K562 (cell line): ENCODE results near the gene TPO. TPM values are rescaled to one million over a fixed set of nuclear protein-coding genes. Genes with fewer than 3 reads are reported as not detected.
"Not testable (repeated sequence)": the region's sequence is repeated elsewhere in the genome, so short reads cannot be mapped to it uniquely, and the experiment has no call there.

Source experiments
- ATAC-seq: fragments of 200-7000 bp; cut with Tn5 transposase; 3 replicates; pipeline ENCODE4 v1.9.1; 2020; ENCODE audit warnings: moderate library complexity
- BruUV-seq: library from RNA; stranded (reverse); fragments of 400-500 nt; replicated peaks from 2 replicates; lab custom pipeline; 2021; lab: Mats Ljungman, UMichigan
- CTCF ChIA-PET: fragments of 300-600 bp; formaldehyde crosslinking; extraction: SDS; loops from one replicate; lab custom pipeline; 2021; ENCODE audit warnings: low intra/inter-chr PET ratio; lab: Yijun Ruan, JAX
- POLR2A ChIA-PET: fragments of 300-600, 350-650 bp; sonication (Branson Sonifier 250); formaldehyde crosslinking; extraction: SDS; loops from one replicate; lab custom pipeline; 2021; ENCODE audit warnings: antibody characterized with exemption, inconsistent platforms; lab: Yijun Ruan, JAX
- DNase-seq, 4 experiments: peaks; one replicate each; pipeline versions ENCODE4 v3.0.0 to v3.0.0-alpha.2; 2011 to 2018; ENCODE audit warnings: low spot score in 3 of 4, mixed read lengths in 3 of 4; ENCODE audit errors: extremely low read depth in 1 of 4
- FAIRE-seq: peaks from 2 replicates; lab custom pipeline; 2011; peaks lifted over from hg19 to GRCh38; lab: Jason Lieb, UNC
- H2AFZ ChIP-seq: 2 replicates; pipeline ENCODE4 v1.6.0; 2011; ENCODE audit warnings: low read depth, low read length, control low read depth, inconsistent platforms
- H3K27ac ChIP-seq: fragments of 200-600 bp; 3 replicates; pipeline ENCODE4 v1.8.0; 2011; ENCODE audit warnings: low read depth, mild to moderate bottlenecking, control low read depth, inconsistent platforms, low read length, moderate library complexity, mixed read lengths; ENCODE audit errors: extremely low read depth
- H3K27me3 ChIP-seq, 2 experiments: fragments of 300-600 bp in 1 of 2; 2 replicates in 1 of 2; 3 replicates in 1 of 2; pipeline versions ENCODE4 v1.6.0 to v1.8.0; 2011; ENCODE audit warnings: inconsistent platforms in 2 of 2, low read length in 2 of 2, mild to moderate bottlenecking in 1 of 2, mixed read lengths in 1 of 2, moderate library complexity in 1 of 2; ENCODE audit not compliant: control insufficient read depth in 2 of 2, insufficient read depth in 2 of 2
- H3K36me3 ChIP-seq: fragments of 300-600 bp; 3 replicates; pipeline ENCODE4 v1.8.0; 2011; ENCODE audit warnings: mild to moderate bottlenecking, low read length, inconsistent platforms; ENCODE audit not compliant: control insufficient read depth, insufficient read depth
- H3K4me1 ChIP-seq, 2 experiments: fragments of 200-600 bp in 1 of 2; replicated peaks in 1 of 2; 2 replicates in 1 of 2; 3 replicates in 1 of 2; pipeline versions ENCODE4 v1.5.1 to v1.8.0; 2011; ENCODE audit warnings: inconsistent platforms in 2 of 2, low read length in 2 of 2, mild to moderate bottlenecking in 1 of 2, mixed read lengths in 1 of 2, moderate library complexity in 1 of 2; ENCODE audit not compliant: control insufficient read depth in 2 of 2, insufficient read depth in 2 of 2
- H3K4me2 ChIP-seq: 2 replicates; pipeline ENCODE4 v1.6.1; 2011; ENCODE audit warnings: low read length, control low read depth, inconsistent platforms, mixed read lengths; ENCODE audit not compliant: insufficient read depth
- H3K4me3 ChIP-seq: fragments of 200-600 bp; sonication (generic), shearing (Covaris generic); 2 replicates; pipeline ENCODE4 v1.5.1; 2016; ENCODE audit warnings: control low read depth, inconsistent platforms
- H3K79me2 ChIP-seq: fragments of 200-600 bp; 3 replicates; pipeline ENCODE4 v1.8.0; 2011; ENCODE audit warnings: low read length, inconsistent platforms; ENCODE audit not compliant: control insufficient read depth, insufficient read depth
- H3K9ac ChIP-seq, 2 experiments: 2 replicates each; pipeline versions ENCODE4 v1.6.0 to v1.6.1; 2011; ENCODE audit warnings: low read depth in 2 of 2, low read length in 2 of 2, control low read depth in 1 of 2, inconsistent platforms in 1 of 2, mild to moderate bottlenecking in 1 of 2, mixed read lengths in 1 of 2; ENCODE audit not compliant: insufficient read depth in 1 of 2
- H3K9me1 ChIP-seq: one replicate; pipeline ENCODE4 v1.6.0; 2011; ENCODE audit warnings: inconsistent platforms, mild to moderate bottlenecking, low read length, moderate library complexity; ENCODE audit not compliant: control insufficient read depth, insufficient read depth
- H3K9me3 ChIP-seq: replicated peaks from 2 replicates; pipeline ENCODE4 v1.5.1; 2011; ENCODE audit warnings: low read depth, low read length, inconsistent platforms; ENCODE audit not compliant: control insufficient read depth, insufficient read depth
- H4K20me1 ChIP-seq: replicated peaks from 2 replicates; pipeline ENCODE4 v1.6.1; 2011; ENCODE audit warnings: low read length, inconsistent platforms, mixed read lengths; ENCODE audit not compliant: control insufficient read depth, insufficient read depth
- ZNF146 ChIP-seq: IDR thresholded peaks from one replicate; pipeline ENCODE4 v1.6.1; 2018; ENCODE audit warnings: missing compliant biosample characterization; ENCODE audit not compliant: unreplicated experiment
- ZNF766 ChIP-seq: fragments of 200-800 bp; sonication (Bioruptor generic); conservative IDR thresholded peaks from 2 replicates; pipeline ENCODE4 v1.6.1; 2016; ENCODE audit warnings: missing genetic modification characterization, missing compliant biosample characterization
- WGBS: fragments of 100-300 bp; shearing (Covaris generic); methylation state at CpG from one replicate; pipeline ENCODE4 v1.1.6; 2016; ENCODE audit warnings: low coverage, mixed read lengths; ENCODE audit not compliant: insufficient coverage; ENCODE audit errors: missing lambda C conversion rate; 5-methylcytosine and 5-hydroxymethylcytosine counted together
- in situ Hi-C: fragments of 300-500 bp; cut with MboI; formaldehyde crosslinking; loops from 4 replicates; pipeline ENCODE4 v1.15.0; 2018; ENCODE audit warnings: inconsistent platforms, mixed read lengths
- intact Hi-C: fragments of 100-400 bp; cut with micrococcal nuclease; formaldehyde crosslinking; loops from 2 replicates; pipeline ENCODE4 v1.14.2; 2022
- polyA plus RNA-seq, 8 experiments: library from polyadenylated mRNA; depleted of rRNA in 4 of 8; stranded (reverse) in 5 of 8; unstranded in 3 of 8; fragments of >200 nt; fragmentation: Nextera tagmentation in 2 of 8; fragmentation: Illumina TruSeq in 1 of 8; extraction: Ambion mirVana in 2 of 8; extraction: Trizol in 1 of 8; gene quantifications; 2 replicates each; pipeline versions ENCODE4 v1.2.1 to v1.2.3, GENCODE V29; 2011 to 2014; ENCODE audit warnings: inconsistent platforms in 1 of 8, missing spikeins in 1 of 8
- total RNA-seq, 7 experiments: library from RNA; depleted of rRNA in 6 of 7; stranded (reverse); fragments of >200 nt in 6 of 7; fragmentation: Illumina TruSeq in 2 of 7; extraction: Trizol in 2 of 7; gene quantifications; 2 replicates each; pipeline versions ENCODE4 v1.2.1 to v1.2.3, GENCODE V29; 2011 to 2021; ENCODE audit warnings: low replicate concordance in 1 of 7

TPO gene
- total and polyA plus RNA-seq, 9 of the 15 experiments (the other 6 are each of a cell fraction or from before 2014, with no cell fraction given) = not detected

DNA sequence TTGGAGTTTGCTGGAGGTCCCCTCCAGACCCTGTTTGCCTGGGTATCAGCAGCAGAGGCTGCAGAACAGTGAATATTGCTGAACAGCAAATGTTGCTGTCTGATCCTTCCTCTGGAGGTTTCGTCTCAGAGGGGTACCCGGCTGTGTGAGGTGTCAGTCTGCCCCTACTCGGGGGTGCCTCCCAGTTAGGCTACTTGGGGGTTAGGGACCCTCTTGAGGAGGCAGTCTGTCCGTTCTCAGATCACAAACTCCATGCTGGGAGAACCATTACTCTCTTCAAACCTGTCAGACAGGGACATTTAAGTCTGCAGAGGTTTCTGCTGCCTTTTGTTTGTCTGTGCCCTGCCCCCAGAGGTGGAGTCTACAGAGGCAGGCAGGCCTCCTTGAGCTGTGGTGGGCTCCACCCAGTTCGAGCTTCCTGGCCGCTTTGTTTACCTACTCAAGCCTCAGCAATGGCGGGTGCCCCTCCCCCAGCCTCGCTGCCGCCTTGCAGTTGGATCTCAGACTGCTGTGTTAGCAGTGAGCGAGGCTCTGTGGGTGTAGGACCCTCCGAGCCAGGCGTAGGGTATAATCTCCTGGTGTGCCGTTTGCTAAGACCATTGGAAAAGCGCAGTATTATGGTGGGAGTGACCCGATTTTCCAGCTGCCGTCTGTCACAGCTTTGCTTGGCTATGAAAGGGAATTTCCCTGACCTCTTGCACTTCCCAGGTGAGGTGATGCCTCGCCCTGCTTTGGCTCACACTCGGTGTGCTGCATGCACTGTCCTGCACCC lies 25.1 kb upstream of the TPO start:
- H3K4me1 ChIP-seq, H3K79me2 ChIP-seq, POLR2A ChIA-PET, ATAC-seq, H3K27me3 ChIP-seq, DNase-seq, H3K4me2 ChIP-seq, H3K9me1 ChIP-seq, H3K27ac ChIP-seq, BruUV-seq, in situ Hi-C loops, H3K36me3 ChIP-seq, H3K4me3 ChIP-seq, H4K20me1 ChIP-seq, intact Hi-C loops, CTCF ChIA-PET, H3K9me3 ChIP-seq, H3K9ac ChIP-seq, FAIRE-seq: not testable (repeated sequence)
- peak overlapping the region; percentile 65; the same call in 1 of the 2 replicates for H2AFZ ChIP-seq
- WGBS = under 1% methylated on average over 13 of the region's 18 CpGs
- 0 out of 2 replicates have a peak, but pooled peaks have one; percentile 26 for TF ChIP-seq ZNF766 (CRISPR knock-in tag)

- ATAC-seq, H3K36me3 ChIP-seq, FAIRE-seq, DNase-seq, BruUV-seq, H3K79me2 ChIP-seq, H3K4me1 ChIP-seq: not testable (repeated sequence)
- TF ChIP-seq ZNF146 = peak; percentile 63
- TF ChIP-seq, all 486 proteins: peak for 1; not testable (repeated sequence) for 485
- H3K9me1 ChIP-seq, POLR2A ChIA-PET, H3K27me3 ChIP-seq, CTCF ChIA-PET, H3K4me3 ChIP-seq, H3K9me3 ChIP-seq, H3K27ac ChIP-seq, in situ Hi-C loops, intact Hi-C loops, H3K4me2 ChIP-seq, H3K9ac ChIP-seq, H2AFZ ChIP-seq, H4K20me1 ChIP-seq: not testable (repeated sequence)
- WGBS = 0% methylated on average over 6 of the region's 6 CpGs
These were observed 23.1 kb upstream of the TPO start for GRCh38 chr2:1390118-1390517.
